Measurements from ENCODE around the gene TMTC2. TPM values are rescaled to one million over a fixed set of nuclear protein-coding genes. Genes with fewer than 3 reads are reported as not detected.

TMTC2 gene
- total and polyA plus RNA-seq, 10 of the 15 experiments (the other 5 are each of a cell fraction or from before 2014, with no cell fraction given), result 0.14 to 9.7 (median 1.2) TPM

DNA sequence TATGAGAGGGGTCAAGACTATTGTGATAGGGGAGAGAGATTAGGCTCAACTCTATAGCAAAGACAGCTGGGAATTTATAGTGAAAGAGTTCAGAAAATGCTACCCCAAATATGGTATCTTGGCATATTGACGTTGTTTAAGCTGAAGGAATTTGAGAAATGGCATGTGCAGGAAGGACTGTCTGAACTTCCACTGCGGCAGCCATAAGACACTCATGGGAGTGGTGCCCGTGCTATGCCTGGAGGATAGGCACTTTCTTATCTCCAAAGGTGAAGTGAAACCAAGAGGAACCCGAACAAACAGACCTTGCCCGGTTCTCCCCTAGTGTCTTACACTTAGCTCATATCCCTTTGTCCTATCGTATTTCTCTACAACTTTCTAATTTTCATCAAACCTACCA lies 390.3 kb downstream of the TMTC2 start:
- CTCF ChIA-PET, result no interaction called here
- ATAC-seq (no peak), FAIRE-seq (no peak), DNase-seq (ENCODE audit: low read depth, low spot score) (no peak)
- H3K9ac ChIP-seq (ENCODE audit: control insufficient read depth, insufficient read depth, low read length), result no peak overlapping the region
- no peaks in the 10 kb centered on the region for H4K20me1 ChIP-seq (ENCODE audit: control insufficient read depth, insufficient read depth)
- no peaks in the 10 kb centered on the region for H3K4me1 ChIP-seq (ENCODE audit: control insufficient read depth, insufficient read depth, low read length)
- in situ Hi-C loops (cut with MboI) (no loop called here), intact Hi-C loops (cut with micrococcal nuclease; ENCODE audit: unreplicated experiment) (no loop called here)
- SMC1A ChIA-PET (ENCODE audit: uncharacterized antibody, unreplicated experiment), result no interaction called here
- POLR2A ChIA-PET, result no interaction called here
- 68% methylated on average over 6 of the region's 6 CpGs for WGBS (ENCODE audit: insufficient coverage, insufficient replicate concordance, low lambda C conversion rate, missing lambda C conversion rate)
- no peaks in the 10 kb centered on the region for H3K36me3 ChIP-seq (ENCODE audit: control insufficient read depth in 2 of 2, insufficient read depth in 2 of 2, low read length in 1 of 2)
- H3K79me2 ChIP-seq (ENCODE audit: control insufficient read depth, insufficient read depth, low read length), result no peaks in the 10 kb centered on the region
- no peaks in the 10 kb centered on the region for H3K9me3 ChIP-seq (replicated peaks; ENCODE audit: control insufficient read depth, insufficient read depth, low read length)
- H3K27me3 ChIP-seq (replicated peaks in 1 of 2; ENCODE audit: control insufficient read depth in 2 of 2, insufficient read depth in 2 of 2, low read length in 1 of 2), result no peaks in the 10 kb centered on the region
- H3K4me3 ChIP-seq, result no peak overlapping the region
- no peak overlapping the region for H3K4me2 ChIP-seq (ENCODE audit: control insufficient read depth, insufficient read depth)
- no peak overlapping the region for H3K27ac ChIP-seq (ENCODE audit: control insufficient read depth, insufficient read depth)
- TF ChIP-seq MXI1 (IDR thresholded peaks at IDR 0.05; ENCODE audit: low read depth, low read length), result no peak
- TF ChIP-seq SIX5 (IDR thresholded peaks at IDR 0.05; ENCODE audit: low read depth, low read length, severe bottlenecking), result no peak
- TF ChIP-seq GATAD2B (conservative IDR thresholded peaks at IDR 0.05; ENCODE audit: low read depth), result no peak
- no peak for TF ChIP-seq CHD4 (IDR thresholded peaks at IDR 0.05)
- no peak for TF ChIP-seq NR2C2 (IDR thresholded peaks at IDR 0.05; ENCODE audit: borderline replicate concordance, control insufficient read depth, insufficient read length, low read depth)
- TF ChIP-seq JUND (IDR thresholded peaks at IDR 0.05; ENCODE audit: low read depth, low read length), result no peak
- TF ChIP-seq ATF2 (IDR thresholded peaks at IDR 0.05; ENCODE audit: low read length), result no peak
- TF ChIP-seq NRF1 (conservative IDR thresholded peaks at IDR 0.05; ENCODE audit: low read depth, low read length), result no peak
- TF ChIP-seq, protein P1, sequence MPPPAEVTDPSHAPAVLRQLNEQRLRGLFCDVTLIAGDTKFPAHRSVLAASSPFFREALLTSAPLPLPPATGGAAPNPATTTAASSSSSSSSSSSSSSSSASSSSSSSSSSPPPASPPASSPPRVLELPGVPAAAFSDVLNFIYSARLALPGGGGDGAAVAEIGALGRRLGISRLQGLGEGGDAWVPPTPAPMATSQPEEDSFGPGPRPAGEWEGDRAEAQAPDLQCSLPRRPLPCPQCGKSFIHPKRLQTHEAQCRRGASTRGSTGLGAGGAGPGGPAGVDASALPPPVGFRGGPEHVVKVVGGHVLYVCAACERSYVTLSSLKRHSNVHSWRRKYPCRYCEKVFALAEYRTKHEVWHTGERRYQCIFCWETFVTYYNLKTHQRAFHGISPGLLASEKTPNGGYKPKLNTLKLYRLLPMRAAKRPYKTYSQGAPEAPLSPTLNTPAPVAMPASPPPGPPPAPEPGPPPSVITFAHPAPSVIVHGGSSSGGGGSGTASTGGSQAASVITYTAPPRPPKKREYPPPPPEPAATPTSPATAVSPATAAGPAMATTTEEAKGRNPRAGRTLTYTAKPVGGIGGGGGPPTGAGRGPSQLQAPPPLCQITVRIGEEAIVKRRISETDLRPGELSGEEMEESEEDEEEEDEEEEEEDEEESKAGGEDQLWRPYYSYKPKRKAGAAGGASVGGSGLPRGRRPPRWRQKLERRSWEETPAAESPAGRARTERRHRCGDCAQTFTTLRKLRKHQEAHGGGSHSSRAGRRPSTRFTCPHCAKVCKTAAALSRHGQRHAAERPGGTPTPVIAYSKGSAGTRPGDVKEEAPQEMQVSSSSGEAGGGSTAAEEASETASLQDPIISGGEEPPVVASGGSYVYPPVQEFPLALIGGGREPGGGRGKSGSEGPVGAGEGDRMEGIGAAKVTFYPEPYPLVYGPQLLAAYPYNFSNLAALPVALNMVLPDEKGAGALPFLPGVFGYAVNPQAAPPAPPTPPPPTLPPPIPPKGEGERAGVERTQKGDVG (CRISPR knock-in tag; IDR thresholded peaks at IDR 0.05), result no peak
- no peak for TF ChIP-seq NFYA (IDR thresholded peaks at IDR 0.05; ENCODE audit: borderline replicate concordance, low read depth, low read length)
- no peak for TF ChIP-seq NFXL1 (IDR thresholded peaks at IDR 0.05; ENCODE audit: borderline replicate concordance)
- no peak for TF ChIP-seq RB1 (IDR thresholded peaks at IDR 0.05; ENCODE audit: borderline replicate concordance)
- no peak for TF ChIP-seq SUPT20H (IDR thresholded peaks at IDR 0.05; ENCODE audit: borderline replicate concordance, control insufficient read depth, low read depth, low read length)
- TF ChIP-seq IKZF2 (IDR thresholded peaks at IDR 0.05), result no peak
- TF ChIP-seq, protein P2, sequence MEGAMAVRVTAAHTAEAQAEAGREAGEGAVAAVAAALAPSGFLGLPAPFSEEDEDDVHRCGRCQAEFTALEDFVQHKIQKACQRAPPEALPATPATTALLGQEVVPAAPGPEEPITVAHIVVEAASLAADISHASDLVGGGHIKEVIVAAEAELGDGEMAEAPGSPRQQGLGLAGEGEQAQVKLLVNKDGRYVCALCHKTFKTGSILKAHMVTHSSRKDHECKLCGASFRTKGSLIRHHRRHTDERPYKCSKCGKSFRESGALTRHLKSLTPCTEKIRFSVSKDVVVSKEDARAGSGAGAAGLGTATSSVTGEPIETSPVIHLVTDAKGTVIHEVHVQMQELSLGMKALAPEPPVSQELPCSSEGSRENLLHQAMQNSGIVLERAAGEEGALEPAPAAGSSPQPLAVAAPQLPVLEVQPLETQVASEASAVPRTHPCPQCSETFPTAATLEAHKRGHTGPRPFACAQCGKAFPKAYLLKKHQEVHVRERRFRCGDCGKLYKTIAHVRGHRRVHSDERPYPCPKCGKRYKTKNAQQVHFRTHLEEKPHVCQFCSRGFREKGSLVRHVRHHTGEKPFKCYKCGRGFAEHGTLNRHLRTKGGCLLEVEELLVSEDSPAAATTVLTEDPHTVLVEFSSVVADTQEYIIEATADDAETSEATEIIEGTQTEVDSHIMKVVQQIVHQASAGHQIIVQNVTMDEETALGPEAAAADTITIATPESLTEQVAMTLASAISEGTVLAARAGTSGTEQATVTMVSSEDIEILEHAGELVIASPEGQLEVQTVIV (IDR thresholded peaks at IDR 0.05; ENCODE audit: borderline replicate concordance, partially characterized antibody), result no peak
- RAD21 ChIA-PET (ENCODE audit: unreplicated experiment), result no interaction called here
- H2AFZ ChIP-seq (ENCODE audit: control insufficient read depth, low read depth, low read length), result no peak overlapping the region
- no TSS peak for BruUV-seq (replicated peaks)

Data from GM12878 (cell line).